M059J (cell line): ENCODE measurements around the gene ZNF420. TPM values are rescaled to one million over a fixed set of nuclear protein-coding genes. Genes with fewer than 3 reads are reported as not detected.
A peak's percentile ranks its signal among the peaks of the same experiment; 100 is the strongest.
"Not testable (repeated sequence)": the region's sequence is repeated elsewhere in the genome, so short reads cannot be mapped to it uniquely, and the experiment has no call there.

Experiments used
- DNase-seq: peaks from one replicate; pipeline ENCODE4 v3.0.0-alpha.2; 2012; ENCODE audit warnings: low read depth
- total RNA-seq: library from RNA; depleted of rRNA; stranded (reverse); fragments of >200 nt; shearing (Covaris generic); gene quantifications from 2 replicates; pipeline ENCODE4 v1.2.3, GENCODE V29; 2014; rRNA removed

Gene ZNF420
- total RNA-seq = 3.3 and 9.6 TPM in 2 replicates

- peak; percentile 96 for DNase-seq
Measured at GRCh38 chr19:37077934-37078716, at the start of gene ZNF420. Gene ZNF420, plus strand, starts transcription at chr19:37078433. Its CDS starts 10,686 bp downstream, at chr19:37089119.

GRCh38 chr19:37045140-37045539 lies 33.1 kb upstream of the ZNF420 start:
- DNase-seq = no peak

DNA sequence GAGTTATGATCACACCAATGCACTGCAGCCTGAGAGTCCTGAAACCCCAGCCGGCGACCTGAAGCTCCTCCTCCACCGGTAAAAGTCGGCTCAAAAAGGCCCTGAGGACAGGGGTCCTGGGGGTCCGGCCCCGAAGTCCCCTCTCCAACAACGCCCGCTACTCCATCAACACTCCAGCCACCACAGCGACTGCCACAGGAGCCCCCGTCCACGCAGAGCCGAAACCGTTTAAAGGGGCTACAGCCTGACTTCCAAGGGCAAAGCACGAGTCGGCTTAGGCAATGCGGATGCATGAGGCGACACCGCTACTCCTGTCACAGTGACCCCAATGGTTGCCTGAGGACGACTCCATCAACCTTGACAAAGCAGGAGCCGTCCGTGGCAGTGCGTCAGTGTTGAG lies 22.9 kb upstream of the ZNF420 start:
- no peak for DNase-seq

- no peak for DNase-seq
Measured at GRCh38 chr19:37056776-37057175, 21.5 kb upstream of the ZNF420 start.

- DNase-seq = no peak
Measured at GRCh38 chr19:37059142-37059541, 19.1 kb upstream of the ZNF420 start.

DNA sequence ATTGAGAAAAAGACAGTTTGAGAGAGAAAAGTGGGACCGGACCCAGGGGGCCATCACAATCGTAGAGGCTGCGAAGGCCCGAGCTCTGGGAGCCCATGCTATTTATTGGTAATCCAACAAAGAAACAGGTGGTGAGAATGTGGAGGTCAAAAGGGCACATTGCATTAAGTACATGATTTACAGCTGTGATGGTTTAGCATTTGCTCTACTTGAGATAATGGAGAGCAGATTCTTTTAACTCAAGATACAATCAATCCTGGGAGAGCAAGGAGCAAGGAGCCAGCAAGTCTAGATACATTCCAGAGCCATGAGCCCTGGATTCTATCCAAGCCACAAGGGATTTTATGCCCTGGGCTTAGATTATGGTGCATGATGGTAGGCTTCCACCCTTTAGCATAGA lies 13.3 kb upstream of the ZNF420 start:
- peak; percentile 34 for DNase-seq

DNA sequence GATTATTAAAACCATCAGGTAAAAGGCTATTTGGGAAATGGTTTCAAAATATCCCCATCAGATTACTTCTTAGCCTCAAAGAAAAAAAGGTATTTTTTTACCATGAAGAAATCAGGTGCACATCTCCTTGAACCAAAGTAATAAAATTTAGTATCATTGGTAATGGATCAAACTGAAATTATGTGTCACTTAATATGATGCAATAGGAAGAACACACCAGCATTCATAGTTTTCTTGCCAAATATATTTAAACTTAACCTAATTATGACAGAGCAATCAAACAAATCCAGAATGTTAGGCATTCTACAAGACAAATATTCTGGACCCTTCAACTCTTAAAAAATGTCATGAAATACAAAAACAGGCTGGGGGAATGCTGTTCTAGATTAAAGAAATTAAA lies 4.1 kb upstream of the ZNF420 start:
- no peak for DNase-seq

- DNase-seq = peak; percentile 9
Measured at GRCh38 chr19:37074819-37075362, 3.3 kb upstream of the ZNF420 start.

- not testable (repeated sequence) for DNase-seq
Measured at GRCh38 chr19:37076524-37076923, 1.7 kb upstream of the ZNF420 start.

- no peak for DNase-seq
Measured at GRCh38 chr19:37077501-37077933, 716 bp upstream of the ZNF420 start.

- peak; percentile 2 for DNase-seq
Measured at GRCh38 chr19:37078717-37079032, 442 bp downstream of the ZNF420 start.

- DNase-seq = no peak
Measured at GRCh38 chr19:37079238-37079637, 1.0 kb downstream of the ZNF420 start.

- DNase-seq = no peak
Measured at GRCh38 chr19:37082307-37082706, 4.1 kb downstream of the ZNF420 start.

DNA sequence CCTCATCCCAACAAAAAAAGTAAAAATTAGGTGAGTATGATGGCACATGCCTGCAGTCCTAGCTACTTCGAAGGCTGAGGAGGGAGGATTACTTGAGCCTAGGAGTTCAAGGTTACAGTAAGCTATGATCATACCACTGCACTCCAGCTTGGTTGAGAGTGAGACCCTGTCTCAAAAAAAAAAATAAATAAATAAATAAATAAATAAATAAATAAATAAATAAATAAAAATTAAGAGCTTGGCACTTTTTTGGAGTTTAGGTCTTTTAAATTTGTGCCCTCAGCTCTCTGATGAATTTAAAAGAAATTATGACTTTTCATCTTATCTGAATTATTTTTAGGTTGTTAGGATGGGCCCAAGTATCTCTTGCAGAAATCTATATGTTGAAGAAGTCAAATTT lies 8.9 kb downstream of the ZNF420 start:
- DNase-seq = no peak

DNA sequence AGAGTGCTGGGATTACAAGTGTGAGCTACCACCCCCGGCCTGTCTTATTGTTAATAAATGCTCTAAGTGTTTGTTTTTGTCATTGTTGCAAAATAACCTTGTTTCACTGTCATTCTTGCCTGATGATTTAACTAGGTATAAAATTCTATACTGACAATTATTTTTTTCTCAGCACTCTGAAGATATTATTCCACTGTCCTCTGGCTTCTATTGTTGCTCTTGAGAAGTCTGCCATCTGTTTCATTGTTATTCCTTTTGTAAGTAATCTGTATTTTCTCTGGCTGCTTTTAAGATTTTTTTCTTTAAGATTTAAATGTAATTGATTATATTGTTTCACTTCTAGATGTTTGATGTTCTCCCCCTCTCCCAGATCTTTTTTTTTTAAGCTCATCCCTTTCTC lies 17.6 kb downstream of the ZNF420 start:
- DNase-seq = peak; percentile 18

DNA sequence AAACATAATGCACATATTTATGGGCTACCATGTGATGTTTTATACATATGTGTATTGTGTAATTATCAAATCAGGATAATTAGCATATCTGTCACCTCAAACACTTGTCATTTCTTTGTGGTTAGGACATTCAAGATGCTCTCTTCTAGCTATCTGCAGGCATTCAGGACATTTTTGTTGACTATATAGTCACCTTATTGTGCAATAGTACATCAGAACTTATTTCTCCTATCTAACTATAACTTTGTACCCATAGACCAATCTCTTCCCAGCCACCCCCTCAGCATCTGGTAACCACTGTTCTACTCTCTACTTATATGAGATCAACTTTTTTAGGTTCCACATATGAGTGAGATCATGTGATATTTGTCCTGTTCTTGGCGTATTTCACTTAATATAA lies 20.3 kb downstream of the ZNF420 start:
- no peak for DNase-seq

DNA sequence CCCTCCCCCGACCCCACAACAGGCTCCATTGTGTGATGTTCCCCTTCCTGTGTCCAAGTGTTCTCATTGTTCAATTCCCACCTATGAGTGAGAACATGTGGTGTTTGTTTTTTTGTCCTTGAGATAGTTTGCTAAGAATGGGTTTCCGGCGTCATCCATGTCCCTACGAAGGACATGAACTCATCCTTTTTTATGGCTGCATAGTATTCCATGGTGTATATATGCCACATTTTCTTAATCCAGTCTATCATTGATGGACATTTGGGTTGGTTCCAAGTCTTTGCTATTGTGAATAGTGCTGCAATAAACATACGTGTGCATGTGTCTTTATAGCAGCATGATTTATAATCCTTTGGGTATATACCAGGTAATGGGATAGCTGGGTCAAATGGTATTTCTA lies 25.9 kb downstream of the ZNF420 start:
- DNase-seq = not testable (repeated sequence)

DNA sequence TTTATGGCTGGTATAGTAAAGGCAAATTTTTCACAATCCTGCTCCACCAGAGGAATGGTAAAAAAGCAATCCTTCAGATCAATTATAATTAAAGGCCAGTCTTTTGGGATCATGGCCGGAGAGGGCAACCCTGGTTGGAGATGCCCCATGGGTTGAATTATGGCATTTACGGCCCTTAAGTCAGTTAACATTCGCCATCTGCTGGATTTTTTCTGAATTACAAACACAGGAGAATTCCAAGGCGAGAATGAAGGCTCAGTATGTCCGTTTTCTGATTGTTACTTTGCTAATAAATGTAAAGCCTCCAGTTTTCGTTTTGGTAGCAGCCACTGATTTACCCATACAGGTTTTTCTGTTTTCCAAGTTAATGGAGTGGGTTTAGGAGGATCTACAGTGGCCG lies 33.5 kb downstream of the ZNF420 start:
- DNase-seq = not testable (repeated sequence)

DNA sequence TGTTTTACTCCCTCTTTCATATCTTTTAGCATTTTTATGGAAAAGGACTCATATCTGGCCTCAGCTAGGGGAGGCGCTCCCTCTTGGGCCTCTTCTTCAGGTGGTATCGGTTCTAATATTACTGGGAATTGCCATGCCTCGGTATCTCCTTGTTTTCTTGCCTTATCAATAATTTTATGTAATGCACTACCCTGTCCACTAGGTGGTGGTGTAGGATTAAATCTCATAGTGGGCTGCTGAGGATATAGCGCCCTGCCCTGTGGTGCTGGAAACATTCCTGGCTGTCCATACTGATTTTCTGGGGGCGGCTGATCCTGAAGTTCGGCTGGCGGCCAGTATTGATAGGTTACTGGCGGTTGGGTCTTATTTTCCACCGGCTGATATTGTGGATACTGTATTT lies 35.8 kb downstream of the ZNF420 start:
- no peak for DNase-seq

DNA sequence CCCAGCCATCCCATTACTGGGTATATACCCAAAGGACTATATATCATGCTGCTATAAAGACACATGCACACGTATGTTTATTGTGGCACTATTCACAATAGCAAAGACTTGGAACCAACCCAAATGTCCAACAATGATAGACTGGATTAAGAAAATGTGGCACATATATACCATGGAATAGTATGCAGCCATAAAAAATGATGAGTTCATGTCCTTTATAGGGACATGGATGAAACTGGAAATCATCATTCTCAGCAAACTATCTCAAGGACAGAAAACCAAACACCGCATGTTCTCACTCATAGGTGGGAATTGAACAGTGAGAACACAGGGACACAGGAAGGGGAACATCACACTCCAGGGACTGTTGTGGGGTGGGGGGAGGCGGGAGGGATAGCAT lies 43.9 kb downstream of the ZNF420 start:
- DNase-seq = not testable (repeated sequence)

- no peak for DNase-seq
Measured at GRCh38 chr19:37127999-37128820, 50.0 kb downstream of the ZNF420 start.

GRCh38 chr19:37128821-37129177 lies 50.6 kb downstream of the ZNF420 start:
- DNase-seq = no peak

GRCh38 chr19:37136111-37136510 lies 57.9 kb downstream of the ZNF420 start:
- no peak for DNase-seq
